ENCODE measurements around the gene PRCD.

DNA sequence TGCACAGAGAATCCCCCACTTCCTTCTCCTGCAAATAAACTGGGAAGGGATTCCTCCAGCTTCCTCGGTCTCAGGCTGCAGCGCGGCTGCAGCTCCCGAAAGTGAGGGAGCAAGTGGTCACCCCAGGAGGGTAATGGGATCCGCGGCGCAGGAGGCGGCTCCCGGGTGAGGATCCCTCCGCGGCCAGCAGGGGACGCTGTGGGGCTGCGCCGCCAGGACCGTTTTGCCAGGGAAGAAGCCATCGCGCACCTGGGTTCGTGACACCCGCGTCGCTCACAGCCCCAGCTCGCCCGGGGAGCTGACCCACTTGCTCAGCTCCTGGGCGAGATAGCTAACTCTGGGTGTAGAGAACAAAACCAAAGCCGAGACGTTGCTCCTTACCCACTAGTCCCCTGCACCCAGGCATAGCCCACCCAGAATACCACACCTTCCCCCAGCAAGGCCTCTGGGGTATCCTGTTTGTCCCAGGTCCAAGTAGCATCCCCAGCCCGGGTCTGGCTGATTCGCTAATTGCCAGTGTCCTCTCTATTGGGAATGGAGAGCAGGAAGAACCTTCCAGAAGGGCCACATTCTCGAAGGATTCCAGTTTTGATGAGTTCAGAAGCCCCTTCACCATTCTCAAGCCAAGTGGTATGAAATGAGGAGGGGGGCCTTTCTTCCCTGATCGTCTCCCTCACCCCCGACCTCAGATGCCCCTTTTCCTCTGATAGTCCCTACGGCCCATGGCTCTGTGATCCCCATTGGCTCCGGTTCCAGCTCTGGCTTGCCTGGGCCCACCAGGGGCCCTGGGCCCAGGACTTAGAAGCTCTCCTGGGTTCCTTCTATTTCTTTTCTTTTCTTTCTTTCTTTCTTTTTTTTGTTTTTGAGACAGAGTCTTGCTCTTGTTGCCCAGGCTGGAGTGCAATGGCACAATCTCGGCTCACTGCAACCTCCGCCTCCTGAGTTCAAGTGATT is 16.5 kb upstream of the PRCD start:
- TF ChIP-seq POLR2A (IDR thresholded peaks at IDR 0.05) (no peak), CTCF (IDR thresholded peaks at IDR 0.05) (peak; percentile 99 to 100 (median 100))

Data from right lobe of liver (tissue), 4 donors.